ENCODE measurements around the gene DNM3. TPM values are rescaled to one million over a fixed set of nuclear protein-coding genes. Genes with fewer than 3 reads are reported as not detected.

DNM3 gene
- total and polyA plus RNA-seq, 9 donors: 2.2 to 7.0 (median 3.9) TPM

DNA sequence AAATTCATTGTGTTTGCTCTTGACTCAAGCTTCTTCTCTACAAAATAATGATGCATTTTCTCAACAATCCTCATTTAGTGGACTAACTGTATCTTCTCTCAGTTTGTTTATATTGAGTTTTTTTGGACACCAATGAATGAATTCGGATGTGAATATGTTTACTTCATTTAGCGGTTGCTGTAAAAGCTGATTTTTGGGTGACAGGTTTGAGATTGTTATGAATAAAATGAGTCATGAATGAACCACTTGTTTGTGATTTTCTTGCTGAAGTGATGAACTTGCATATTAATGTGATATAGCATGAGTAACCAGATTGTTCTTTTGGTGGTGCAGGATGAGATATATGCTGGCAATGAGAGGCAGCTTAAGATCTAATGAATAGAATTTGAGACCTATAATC, 3.1 kb downstream of the DNM3 start:
- DNase-seq: no peak
- WGBS (ENCODE audit: insufficient coverage): 80% methylated on average over 1 of the region's 2 CpGs
- Histone ChIP-seq H3K27ac (ENCODE audit: low read length) (no peak overlapping the region), H3K27me3 (ENCODE audit: control insufficient read depth, insufficient read depth, low read length) (peaks cover 16% of the 10 kb centered on the region), H3K4me1 (ENCODE audit: control insufficient read depth, insufficient read depth, low read length) (peaks cover 13% of the 10 kb centered on the region), H3K9me3 (replicated peaks; ENCODE audit: control insufficient read depth, low read depth, low read length) (no peaks in the 10 kb centered on the region), H3K4me3 (ENCODE audit: low read length) (no peak overlapping the region), H3K36me3 (ENCODE audit: control insufficient read depth, insufficient read depth, low read length) (no peaks in the 10 kb centered on the region)

DNA sequence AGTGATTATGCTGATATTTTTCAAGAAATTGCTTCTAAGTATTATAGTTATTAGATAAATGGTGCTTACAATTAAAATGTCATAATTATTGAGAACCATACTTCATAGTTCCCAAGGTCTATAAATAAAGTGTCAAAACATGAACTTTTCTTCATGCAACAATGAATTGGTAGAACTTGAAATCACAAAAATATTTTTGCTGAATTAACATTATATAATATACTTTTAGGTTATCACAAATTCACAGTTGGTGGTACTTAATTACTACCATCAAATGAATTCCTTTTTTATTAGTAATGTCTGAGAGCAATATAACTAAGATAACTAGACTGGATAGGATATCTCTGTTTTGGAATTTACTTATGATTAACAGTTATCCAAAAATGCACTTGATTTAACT, 4.7 kb downstream of the DNM3 start:
- Histone ChIP-seq H3K4me1 (ENCODE audit: control insufficient read depth, insufficient read depth, low read length) (peaks cover 9% of the 10 kb centered on the region), H3K9me3 (replicated peaks; ENCODE audit: control insufficient read depth, low read depth, low read length) (no peaks in the 10 kb centered on the region), H3K27me3 (ENCODE audit: control insufficient read depth, insufficient read depth, low read length) (peaks cover 13% of the 10 kb centered on the region), H3K27ac (ENCODE audit: low read length) (no peak overlapping the region), H3K4me3 (ENCODE audit: low read length) (no peak overlapping the region), H3K36me3 (ENCODE audit: control insufficient read depth, insufficient read depth, low read length) (no peaks in the 10 kb centered on the region)
- DNase-seq: no peak

DNA sequence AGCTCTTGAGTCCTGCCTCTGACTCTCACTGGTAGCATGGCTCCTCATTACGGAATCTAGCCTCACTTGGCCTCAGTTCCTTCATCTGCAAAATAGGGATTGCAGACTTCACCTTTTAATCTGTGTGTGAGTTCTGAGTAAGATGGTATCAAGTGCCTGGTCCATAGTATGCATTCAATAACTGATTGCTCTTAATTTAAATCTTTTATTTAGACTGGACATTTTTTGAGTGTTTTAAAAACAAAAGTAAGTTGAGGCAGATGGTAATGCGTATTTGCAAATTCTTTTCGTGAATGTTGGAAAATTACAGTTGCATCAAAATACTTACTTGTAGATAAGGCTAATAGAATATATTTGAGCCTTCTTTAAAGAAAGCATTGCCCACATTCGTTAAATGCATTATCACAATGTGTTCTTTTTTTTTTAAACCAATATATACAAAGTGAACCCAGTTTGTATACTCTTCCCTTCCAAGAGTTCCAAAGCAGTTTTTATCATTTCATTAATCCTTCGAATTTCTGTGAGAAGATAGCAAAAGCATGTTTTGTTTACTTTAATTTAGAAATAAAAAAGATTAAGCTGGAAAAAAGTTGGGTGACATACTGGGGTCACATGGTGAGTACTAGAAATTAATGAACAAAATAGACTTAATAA, 8.1 kb downstream of the DNM3 start:
- DNase-seq: no peak
- H3K4me1 ChIP-seq (ENCODE audit: control insufficient read depth, insufficient read depth, low read length): no peaks in the 10 kb centered on the region
- no peaks in the 10 kb centered on the region for H3K9me3 ChIP-seq (replicated peaks; ENCODE audit: control insufficient read depth, low read depth, low read length)
- WGBS (ENCODE audit: insufficient coverage): no CpG with 5 or more reads among the region's 5 CpGs
- H3K4me3 ChIP-seq (ENCODE audit: low read length): no peak overlapping the region
- no peak overlapping the region for H3K27ac ChIP-seq (ENCODE audit: low read length)
- H3K27me3 ChIP-seq (ENCODE audit: control insufficient read depth, insufficient read depth, low read length): no peaks in the 10 kb centered on the region
- H3K36me3 ChIP-seq (ENCODE audit: control insufficient read depth, insufficient read depth, low read length): no peaks in the 10 kb centered on the region

DNA sequence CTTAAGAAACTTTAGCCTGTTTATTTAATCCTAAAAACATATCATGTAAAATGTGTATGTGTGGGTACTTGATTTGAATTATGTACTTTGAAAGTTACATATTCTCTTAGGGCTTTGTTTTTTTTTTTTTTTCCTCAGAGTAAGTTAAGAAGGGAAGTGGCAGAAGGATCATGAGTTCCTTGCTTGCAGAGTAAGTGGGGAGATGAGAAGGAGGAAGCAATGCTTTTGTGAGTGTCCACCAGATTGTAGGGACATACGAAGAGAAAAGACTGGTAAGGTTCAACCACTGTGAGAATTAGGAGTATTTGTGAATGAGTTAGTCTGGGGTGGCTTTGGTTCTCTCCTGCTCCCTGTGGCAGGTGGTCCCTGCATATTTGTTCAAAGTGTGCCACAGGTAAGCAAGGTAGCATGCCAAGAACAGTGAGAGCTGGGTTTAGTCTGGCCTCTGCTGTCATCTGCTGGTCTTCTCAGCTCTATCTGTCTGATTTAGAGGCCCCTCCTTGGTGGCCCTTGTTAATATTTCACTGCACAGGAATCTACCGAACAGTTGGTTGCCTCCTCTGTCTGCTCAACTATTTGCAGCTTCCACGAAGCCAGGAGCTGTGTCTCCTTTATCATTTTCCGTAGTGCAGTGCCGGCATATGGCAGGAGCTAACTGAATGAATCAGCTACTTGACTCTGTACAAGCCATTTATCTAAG, 9.5 kb downstream of the DNM3 start:
- DNase-seq: no peak
- H3K9me3 ChIP-seq (replicated peaks; ENCODE audit: control insufficient read depth, low read depth, low read length): no peaks in the 10 kb centered on the region
- no peaks in the 10 kb centered on the region for H3K27me3 ChIP-seq (ENCODE audit: control insufficient read depth, insufficient read depth, low read length)
- H3K4me3 ChIP-seq (ENCODE audit: low read length): no peak overlapping the region
- no peak overlapping the region for H3K27ac ChIP-seq (ENCODE audit: low read length)
- no peaks in the 10 kb centered on the region for H3K36me3 ChIP-seq (ENCODE audit: control insufficient read depth, insufficient read depth, low read length)
- 94% methylated on average over 3 of the region's 5 CpGs for WGBS (ENCODE audit: insufficient coverage)
- no peaks in the 10 kb centered on the region for H3K4me1 ChIP-seq (ENCODE audit: control insufficient read depth, insufficient read depth, low read length)

DNA sequence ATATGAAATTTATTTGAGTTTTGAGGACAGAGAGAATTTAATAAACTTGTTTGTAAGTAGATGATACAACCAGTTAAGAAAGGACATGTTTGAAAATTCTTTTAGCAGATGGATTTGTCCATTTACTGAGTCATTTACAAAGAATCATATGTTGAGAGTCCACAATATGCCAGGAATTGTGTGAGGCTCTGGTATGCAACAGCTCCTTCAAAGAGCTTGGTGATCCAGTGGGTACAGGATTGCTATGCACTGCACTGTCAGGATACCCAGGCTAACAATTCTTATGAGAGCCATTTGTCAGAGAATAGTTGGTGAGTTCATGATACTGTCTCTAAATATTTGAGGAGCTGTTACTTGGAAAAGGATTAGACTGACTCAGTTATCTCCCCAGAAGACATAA, 11.0 kb downstream of the DNM3 start:
- Histone ChIP-seq H3K4me1 (ENCODE audit: control insufficient read depth, insufficient read depth, low read length) (no peaks in the 10 kb centered on the region), H3K9me3 (replicated peaks; ENCODE audit: control insufficient read depth, low read depth, low read length) (no peaks in the 10 kb centered on the region), H3K27me3 (ENCODE audit: control insufficient read depth, insufficient read depth, low read length) (no peaks in the 10 kb centered on the region), H3K36me3 (ENCODE audit: control insufficient read depth, insufficient read depth, low read length) (no peaks in the 10 kb centered on the region), H3K4me3 (ENCODE audit: low read length) (no peak overlapping the region), H3K27ac (ENCODE audit: low read length) (no peak overlapping the region)
- DNase-seq: no peak

DNA sequence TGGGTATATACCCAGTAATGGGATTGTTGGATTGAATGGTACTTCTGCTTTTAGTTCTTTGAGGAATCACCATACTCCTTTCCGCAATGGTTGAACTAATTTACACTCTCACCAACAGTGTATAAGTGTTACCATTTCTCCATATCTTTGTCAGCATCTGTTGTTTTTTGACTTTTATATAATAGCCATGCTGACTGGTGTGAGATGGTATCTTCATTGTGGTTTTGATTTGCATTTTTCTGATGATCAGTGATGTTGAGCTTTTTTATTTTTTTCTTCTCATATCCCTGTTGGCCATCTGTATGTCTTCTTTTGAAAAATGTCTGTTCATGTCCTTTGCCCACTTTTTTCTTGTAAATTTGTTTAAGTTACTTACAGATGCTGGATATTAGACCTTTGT, 14.1 kb downstream of the DNM3 start:
- Histone ChIP-seq H3K4me1 (ENCODE audit: control insufficient read depth, insufficient read depth, low read length) (no peaks in the 10 kb centered on the region), H3K4me3 (ENCODE audit: low read length) (no peak overlapping the region), H3K36me3 (ENCODE audit: control insufficient read depth, insufficient read depth, low read length) (no peaks in the 10 kb centered on the region), H3K27ac (ENCODE audit: low read length) (no peak overlapping the region), H3K27me3 (ENCODE audit: control insufficient read depth, insufficient read depth, low read length) (no peaks in the 10 kb centered on the region), H3K9me3 (replicated peaks; ENCODE audit: control insufficient read depth, low read depth, low read length) (no peaks in the 10 kb centered on the region)
- DNase-seq: no peak
- no CpG with 5 or more reads among the region's 1 CpG for WGBS (ENCODE audit: insufficient coverage)

DNA sequence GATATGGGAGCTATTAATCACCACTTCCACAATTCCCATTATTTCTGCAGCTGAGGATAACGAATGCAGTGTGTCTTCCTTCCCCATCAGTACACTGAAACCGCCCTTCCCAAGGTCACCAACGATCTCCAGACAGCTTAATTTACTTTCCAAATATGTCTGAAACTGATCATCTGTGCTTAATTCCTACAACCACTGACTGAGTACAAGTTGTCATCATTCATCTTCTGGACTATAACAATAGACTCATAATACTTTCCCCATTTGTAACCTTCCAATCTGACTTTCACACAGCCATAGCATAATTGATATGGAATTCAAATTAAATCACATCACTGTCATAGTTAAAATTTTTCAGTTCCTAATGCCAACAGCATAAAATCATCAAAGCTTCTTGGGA, 17.4 kb downstream of the DNM3 start:
- H3K27ac ChIP-seq (ENCODE audit: low read length): no peak overlapping the region
- H3K4me3 ChIP-seq (ENCODE audit: low read length): no peak overlapping the region
- no peaks in the 10 kb centered on the region for H3K4me1 ChIP-seq (ENCODE audit: control insufficient read depth, insufficient read depth, low read length)
- WGBS (ENCODE audit: insufficient coverage): 72% methylated on average over 3 of the region's 3 CpGs
- no peaks in the 10 kb centered on the region for H3K27me3 ChIP-seq (ENCODE audit: control insufficient read depth, insufficient read depth, low read length)
- no peak for DNase-seq
- no peaks in the 10 kb centered on the region for H3K9me3 ChIP-seq (replicated peaks; ENCODE audit: control insufficient read depth, low read depth, low read length)
- H3K36me3 ChIP-seq (ENCODE audit: control insufficient read depth, insufficient read depth, low read length): no peaks in the 10 kb centered on the region

DNA sequence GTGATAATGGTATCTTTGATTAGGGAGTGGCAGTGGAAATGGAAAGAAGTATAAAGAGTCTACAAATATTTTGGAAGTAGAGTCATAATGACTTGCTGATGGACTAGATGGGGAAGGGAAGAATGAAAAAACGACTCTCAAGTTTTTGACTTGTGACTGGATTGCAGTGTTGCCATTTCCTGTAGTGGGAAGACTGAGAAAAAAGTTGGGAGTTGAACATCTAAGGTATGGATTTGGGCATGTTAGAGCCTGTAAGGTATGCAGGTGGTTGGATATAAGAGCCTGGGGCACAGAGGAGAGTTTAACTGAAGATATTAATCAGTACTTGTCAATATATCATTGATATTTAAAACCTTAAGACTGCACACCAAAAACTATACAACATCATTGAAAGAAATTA, 19.4 kb downstream of the DNM3 start:
- H3K4me1 ChIP-seq (ENCODE audit: control insufficient read depth, insufficient read depth, low read length): no peaks in the 10 kb centered on the region
- no peak overlapping the region for H3K4me3 ChIP-seq (ENCODE audit: low read length)
- no peak overlapping the region for H3K27ac ChIP-seq (ENCODE audit: low read length)
- WGBS (ENCODE audit: insufficient coverage): 36% methylated on average over 1 of the region's 1 CpG
- no peaks in the 10 kb centered on the region for H3K27me3 ChIP-seq (ENCODE audit: control insufficient read depth, insufficient read depth, low read length)
- no peaks in the 10 kb centered on the region for H3K9me3 ChIP-seq (replicated peaks; ENCODE audit: control insufficient read depth, low read depth, low read length)
- H3K36me3 ChIP-seq (ENCODE audit: control insufficient read depth, insufficient read depth, low read length): no peaks in the 10 kb centered on the region
- no peak for DNase-seq

DNA sequence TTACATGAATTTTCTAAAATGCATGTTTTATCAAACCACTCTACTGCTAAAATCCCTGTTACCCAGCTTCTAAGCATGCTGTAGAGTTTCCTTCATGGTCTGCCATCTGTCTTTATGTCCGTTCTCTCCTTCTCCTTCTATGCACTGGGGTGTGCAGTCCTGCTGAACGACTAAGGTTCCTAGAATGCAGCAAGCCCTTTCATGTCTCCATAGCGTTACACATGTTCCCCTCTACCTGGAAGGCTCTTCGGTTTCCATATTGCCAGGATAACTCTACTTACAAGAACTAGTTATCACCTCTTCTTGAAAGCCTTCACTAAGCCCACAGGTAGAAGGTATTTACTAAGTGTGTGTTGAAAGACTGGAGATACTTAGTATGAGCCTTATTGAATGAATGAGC, 22.2 kb downstream of the DNM3 start:
- no peak for DNase-seq
- no peak overlapping the region for H3K27ac ChIP-seq (ENCODE audit: low read length)
- no peaks in the 10 kb centered on the region for H3K9me3 ChIP-seq (replicated peaks; ENCODE audit: control insufficient read depth, low read depth, low read length)
- WGBS (ENCODE audit: insufficient coverage): 84% methylated on average over 3 of the region's 4 CpGs
- no peaks in the 10 kb centered on the region for H3K4me1 ChIP-seq (ENCODE audit: control insufficient read depth, insufficient read depth, low read length)
- H3K36me3 ChIP-seq (ENCODE audit: control insufficient read depth, insufficient read depth, low read length): no peaks in the 10 kb centered on the region
- no peak overlapping the region for H3K4me3 ChIP-seq (ENCODE audit: low read length)
- no peaks in the 10 kb centered on the region for H3K27me3 ChIP-seq (ENCODE audit: control insufficient read depth, insufficient read depth, low read length)

DNA sequence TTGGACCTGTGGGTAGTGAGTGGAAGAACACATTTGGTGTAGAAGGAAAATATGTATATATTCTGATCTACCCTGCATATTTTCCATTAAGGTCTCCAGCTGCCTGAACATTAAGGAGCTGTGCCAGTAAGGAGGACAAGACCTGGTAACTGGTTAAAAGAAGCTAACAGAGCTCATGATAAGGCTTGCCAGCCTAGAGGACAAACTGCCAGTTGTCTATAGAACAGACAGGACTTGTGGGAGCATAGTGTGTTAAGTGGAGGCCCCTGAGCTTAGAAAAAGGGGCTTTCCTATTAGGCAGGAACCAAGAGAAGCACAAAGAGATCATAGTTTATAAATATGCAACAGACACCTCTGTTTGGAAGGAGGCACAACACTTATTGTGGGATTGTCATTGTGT, 23.0 kb downstream of the DNM3 start:
- Histone ChIP-seq H3K27ac (ENCODE audit: low read length) (no peak overlapping the region), H3K36me3 (ENCODE audit: control insufficient read depth, insufficient read depth, low read length) (no peaks in the 10 kb centered on the region), H3K27me3 (ENCODE audit: control insufficient read depth, insufficient read depth, low read length) (no peaks in the 10 kb centered on the region), H3K9me3 (replicated peaks; ENCODE audit: control insufficient read depth, low read depth, low read length) (no peaks in the 10 kb centered on the region), H3K4me3 (ENCODE audit: low read length) (no peak overlapping the region), H3K4me1 (ENCODE audit: control insufficient read depth, insufficient read depth, low read length) (no peaks in the 10 kb centered on the region)
- peak; percentile 20 for DNase-seq

DNA sequence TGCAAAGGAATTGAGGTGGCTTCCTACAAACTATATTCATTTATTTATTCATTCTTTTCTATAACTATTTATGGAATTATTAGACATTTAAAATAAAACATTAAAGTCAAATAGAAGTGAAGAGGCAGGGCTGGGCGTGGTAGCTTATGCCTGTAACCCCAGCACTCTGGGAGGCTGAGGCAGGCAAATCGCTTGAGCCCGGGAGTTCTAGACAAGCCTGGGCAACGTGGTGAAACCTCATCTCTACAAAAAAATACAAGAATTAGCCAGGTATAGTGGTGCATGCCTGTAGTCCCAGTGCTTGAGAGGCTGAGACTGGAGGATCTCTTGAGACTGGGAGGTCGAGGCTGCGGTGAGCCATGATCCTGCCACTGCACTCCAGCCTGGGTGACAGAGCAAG, 23.8 kb downstream of the DNM3 start:
- H3K4me3 ChIP-seq (ENCODE audit: low read length): no peak overlapping the region
- 75% methylated on average over 5 of the region's 6 CpGs for WGBS (ENCODE audit: insufficient coverage)
- H3K4me1 ChIP-seq (ENCODE audit: control insufficient read depth, insufficient read depth, low read length): no peaks in the 10 kb centered on the region
- no peaks in the 10 kb centered on the region for H3K36me3 ChIP-seq (ENCODE audit: control insufficient read depth, insufficient read depth, low read length)
- no peak for DNase-seq
- no peaks in the 10 kb centered on the region for H3K27me3 ChIP-seq (ENCODE audit: control insufficient read depth, insufficient read depth, low read length)
- H3K9me3 ChIP-seq (replicated peaks; ENCODE audit: control insufficient read depth, low read depth, low read length): no peaks in the 10 kb centered on the region
- no peak overlapping the region for H3K27ac ChIP-seq (ENCODE audit: low read length)

Measured in muscle of leg (tissue), 11 donors.